ENCODE measurements around the gene OR2H2.

DNA sequence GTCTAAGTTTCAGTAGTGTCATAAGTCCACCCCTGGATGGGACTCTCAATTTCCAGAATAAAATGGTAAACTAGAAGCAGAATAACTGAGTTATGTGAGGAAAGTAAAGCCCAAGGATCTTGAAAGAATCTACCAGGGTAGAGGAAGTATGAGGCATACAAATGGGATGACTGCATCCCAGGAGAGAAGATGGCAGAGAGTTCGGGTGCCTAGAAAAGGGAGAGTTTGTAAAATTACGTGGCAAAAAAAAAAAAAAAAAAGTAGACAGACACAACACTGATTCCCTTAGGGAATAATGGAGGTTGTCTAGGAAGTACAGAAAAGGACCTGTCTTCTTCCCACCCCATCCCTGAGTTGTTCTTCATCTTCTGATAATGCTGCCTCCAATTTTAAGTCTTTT, 44.6 kb downstream of the OR2H2 start:
- no peak for TF ChIP-seq ELF1 (CRISPR knock-in tag; IDR thresholded peaks at IDR 0.05)
- TF ChIP-seq, protein P1, sequence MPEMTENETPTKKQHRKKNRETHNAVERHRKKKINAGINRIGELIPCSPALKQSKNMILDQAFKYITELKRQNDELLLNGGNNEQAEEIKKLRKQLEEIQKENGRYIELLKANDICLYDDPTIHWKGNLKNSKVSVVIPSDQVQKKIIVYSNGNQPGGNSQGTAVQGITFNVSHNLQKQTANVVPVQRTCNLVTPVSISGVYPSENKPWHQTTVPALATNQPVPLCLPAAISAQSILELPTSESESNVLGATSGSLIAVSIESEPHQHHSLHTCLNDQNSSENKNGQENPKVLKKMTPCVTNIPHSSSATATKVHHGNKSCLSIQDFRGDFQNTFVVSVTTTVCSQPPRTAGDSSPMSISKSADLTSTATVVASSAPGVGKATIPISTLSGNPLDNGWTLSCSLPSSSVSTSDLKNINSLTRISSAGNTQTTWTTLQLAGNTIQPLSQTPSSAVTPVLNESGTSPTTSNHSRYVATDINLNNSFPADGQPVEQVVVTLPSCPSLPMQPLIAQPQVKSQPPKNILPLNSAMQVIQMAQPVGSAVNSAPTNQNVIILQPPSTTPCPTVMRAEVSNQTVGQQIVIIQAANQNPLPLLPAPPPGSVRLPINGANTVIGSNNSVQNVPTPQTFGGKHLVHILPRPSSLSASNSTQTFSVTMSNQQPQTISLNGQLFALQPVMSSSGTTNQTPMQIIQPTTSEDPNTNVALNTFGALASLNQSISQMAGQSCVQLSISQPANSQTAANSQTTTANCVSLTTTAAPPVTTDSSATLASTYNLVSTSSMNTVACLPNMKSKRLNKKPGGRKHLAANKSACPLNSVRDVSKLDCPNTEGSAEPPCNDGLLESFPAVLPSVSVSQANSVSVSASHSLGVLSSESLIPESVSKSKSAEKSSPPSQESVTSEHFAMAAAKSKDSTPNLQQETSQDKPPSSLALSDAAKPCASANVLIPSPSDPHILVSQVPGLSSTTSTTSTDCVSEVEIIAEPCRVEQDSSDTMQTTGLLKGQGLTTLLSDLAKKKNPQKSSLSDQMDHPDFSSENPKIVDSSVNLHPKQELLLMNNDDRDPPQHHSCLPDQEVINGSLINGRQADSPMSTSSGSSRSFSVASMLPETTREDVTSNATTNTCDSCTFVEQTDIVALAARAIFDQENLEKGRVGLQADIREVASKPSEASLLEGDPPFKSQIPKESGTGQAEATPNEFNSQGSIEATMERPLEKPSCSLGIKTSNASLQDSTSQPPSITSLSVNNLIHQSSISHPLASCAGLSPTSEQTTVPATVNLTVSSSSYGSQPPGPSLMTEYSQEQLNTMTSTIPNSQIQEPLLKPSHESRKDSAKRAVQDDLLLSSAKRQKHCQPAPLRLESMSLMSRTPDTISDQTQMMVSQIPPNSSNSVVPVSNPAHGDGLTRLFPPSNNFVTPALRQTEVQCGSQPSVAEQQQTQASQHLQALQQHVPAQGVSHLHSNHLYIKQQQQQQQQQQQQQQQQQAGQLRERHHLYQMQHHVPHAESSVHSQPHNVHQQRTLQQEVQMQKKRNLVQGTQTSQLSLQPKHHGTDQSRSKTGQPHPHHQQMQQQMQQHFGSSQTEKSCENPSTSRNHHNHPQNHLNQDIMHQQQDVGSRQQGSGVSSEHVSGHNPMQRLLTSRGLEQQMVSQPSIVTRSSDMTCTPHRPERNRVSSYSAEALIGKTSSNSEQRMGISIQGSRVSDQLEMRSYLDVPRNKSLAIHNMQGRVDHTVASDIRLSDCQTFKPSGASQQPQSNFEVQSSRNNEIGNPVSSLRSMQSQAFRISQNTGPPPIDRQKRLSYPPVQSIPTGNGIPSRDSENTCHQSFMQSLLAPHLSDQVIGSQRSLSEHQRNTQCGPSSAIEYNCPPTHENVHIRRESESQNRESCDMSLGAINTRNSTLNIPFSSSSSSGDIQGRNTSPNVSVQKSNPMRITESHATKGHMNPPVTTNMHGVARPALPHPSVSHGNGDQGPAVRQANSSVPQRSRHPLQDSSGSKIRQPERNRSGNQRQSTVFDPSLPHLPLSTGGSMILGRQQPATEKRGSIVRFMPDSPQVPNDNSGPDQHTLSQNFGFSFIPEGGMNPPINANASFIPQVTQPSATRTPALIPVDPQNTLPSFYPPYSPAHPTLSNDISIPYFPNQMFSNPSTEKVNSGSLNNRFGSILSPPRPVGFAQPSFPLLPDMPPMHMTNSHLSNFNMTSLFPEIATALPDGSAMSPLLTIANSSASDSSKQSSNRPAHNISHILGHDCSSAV (CRISPR knock-in tag; IDR thresholded peaks at IDR 0.05; ENCODE audit: borderline replicate concordance), result no peak

Measured in HepG2 (cell line).